Measurements from ENCODE around the gene NLRP1.

Gene NLRP1

DNA sequence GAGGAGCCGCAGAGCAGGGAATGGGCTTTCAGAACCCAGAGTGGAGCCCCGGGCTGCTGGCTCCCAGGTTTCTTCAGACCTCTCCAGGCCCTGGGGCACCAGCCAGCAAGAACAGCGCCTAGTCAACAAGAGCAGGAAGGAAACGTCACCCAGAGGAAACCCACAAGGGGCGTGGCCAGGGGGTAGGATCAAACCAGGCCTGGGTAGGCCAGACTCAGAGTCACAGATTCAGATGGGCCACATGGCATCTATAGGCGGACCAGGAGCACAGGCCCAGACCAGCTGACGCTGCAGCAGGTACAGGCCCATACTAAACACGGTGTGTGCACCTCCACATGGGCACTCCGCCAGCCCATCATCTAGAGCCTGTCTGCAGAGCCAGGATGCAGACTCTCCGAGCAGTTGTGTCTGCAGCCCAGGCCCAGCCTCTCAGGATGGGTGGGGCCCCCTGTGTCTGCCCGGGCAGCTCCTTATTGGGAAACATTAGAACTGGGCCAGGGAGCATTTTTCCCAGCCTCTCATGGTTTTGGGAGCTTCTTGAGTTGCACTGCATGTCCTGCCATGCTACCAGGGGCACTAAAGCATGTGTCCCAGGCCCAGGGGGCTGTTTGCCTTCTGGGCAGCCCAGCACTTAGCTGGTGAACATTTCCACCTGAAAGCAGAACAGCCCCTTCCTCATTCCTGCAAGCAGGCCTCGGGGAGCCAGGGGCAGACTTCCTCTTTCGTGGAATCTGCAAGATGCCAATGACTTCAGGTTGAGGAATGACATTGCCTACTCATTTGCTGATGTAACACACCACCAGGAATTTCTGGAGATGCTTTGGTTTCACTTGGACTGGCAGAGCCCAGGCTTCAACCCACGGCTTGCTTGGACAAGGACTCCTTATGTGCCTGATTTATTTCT lies at the start of gene NLRP1:
NLRP1 (minus strand) TSS at position 127 of the 904 bp plus-strand sequence. CDS start 552 bp downstream, outside the sequence.
- Histone ChIP-seq H3K36me3 (ENCODE audit: insufficient read depth, low read length) (no peaks in the 10 kb centered on the region), H2AFZ (ENCODE audit: low read depth, low read length) (no peak within 1 kb of the TSS), H3K9me3 (ENCODE audit: low read length) (no peaks in the 10 kb centered on the region), H3K4me3 (ENCODE audit: low read length) (no peak within 1 kb of the TSS), H3K4me1 (ENCODE audit: insufficient read depth, low read length) (no peaks in the 10 kb centered on the region), H3K27me3 (ENCODE audit: insufficient read depth, low read length) (peaks cover 2% of the 10 kb centered on the region)

DNA sequence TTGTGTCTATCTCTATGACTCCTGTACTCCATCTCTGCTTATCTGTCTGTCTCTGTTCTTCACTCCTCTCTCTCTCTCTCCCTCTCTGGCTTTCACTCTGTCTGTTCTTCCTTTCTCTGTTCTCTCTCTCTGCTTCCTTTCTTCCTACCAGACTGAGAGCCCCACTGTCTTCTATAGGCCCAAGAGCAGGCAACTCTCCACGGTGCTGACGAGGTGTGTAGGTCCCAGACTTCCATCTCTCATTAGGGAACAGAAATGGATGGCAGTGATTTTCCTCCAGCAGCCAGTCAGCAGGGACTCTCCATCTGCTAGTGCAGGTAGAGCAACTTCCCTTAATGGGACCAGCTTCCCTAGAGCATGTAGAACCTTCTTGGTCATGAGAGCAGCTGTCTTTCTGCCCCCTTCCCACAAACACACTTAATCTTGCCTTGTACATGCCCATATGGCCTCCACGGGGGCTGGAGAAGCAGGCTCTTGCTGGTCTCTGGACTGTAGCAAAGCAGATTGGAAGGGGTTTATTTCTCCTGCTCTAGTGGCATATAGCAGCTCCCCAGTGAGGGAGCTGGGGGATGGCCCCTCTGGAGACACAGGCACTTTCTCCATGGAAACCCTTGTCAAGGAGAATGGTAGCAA lies 47.8 kb upstream of the NLRP1 start:
- Histone ChIP-seq H3K4me3 (ENCODE audit: low read length) (no peak overlapping the region), H3K36me3 (ENCODE audit: insufficient read depth, low read length) (no peaks in the 10 kb centered on the region), H2AFZ (ENCODE audit: low read depth, low read length) (no peak overlapping the region), H3K27me3 (ENCODE audit: insufficient read depth, low read length) (peaks cover 6% of the 10 kb centered on the region), H3K9me3 (ENCODE audit: low read length) (no peaks in the 10 kb centered on the region), H3K4me1 (ENCODE audit: insufficient read depth, low read length) (no peaks in the 10 kb centered on the region)

DNA sequence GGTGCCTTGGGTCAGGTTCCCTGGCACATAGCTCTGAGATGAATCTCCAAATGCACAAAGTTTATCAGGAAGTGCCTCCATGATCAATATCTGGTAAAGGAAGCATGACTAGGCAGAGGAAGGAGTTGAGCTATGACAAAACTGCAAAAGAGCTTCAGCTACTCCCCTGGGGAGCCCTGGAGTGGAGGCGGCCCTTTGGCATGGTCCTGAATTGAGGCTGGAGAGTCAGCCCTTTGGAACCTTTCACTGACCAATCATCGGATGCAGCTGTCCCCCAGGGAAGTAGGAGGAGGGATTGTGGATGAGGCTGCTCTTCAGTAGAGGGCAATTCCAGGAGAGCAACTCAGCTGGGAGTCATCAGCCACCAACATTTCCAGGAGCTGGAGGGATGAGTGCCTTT lies 46.1 kb upstream of the NLRP1 start:
- Histone ChIP-seq H3K9me3 (ENCODE audit: low read length) (no peaks in the 10 kb centered on the region), H2AFZ (ENCODE audit: low read depth, low read length) (no peak overlapping the region), H3K4me3 (ENCODE audit: low read length) (no peak overlapping the region), H3K27me3 (ENCODE audit: insufficient read depth, low read length) (peaks cover 3% of the 10 kb centered on the region), H3K4me1 (ENCODE audit: insufficient read depth, low read length) (no peaks in the 10 kb centered on the region), H3K36me3 (ENCODE audit: insufficient read depth, low read length) (no peaks in the 10 kb centered on the region)

- H3K36me3 ChIP-seq (ENCODE audit: insufficient read depth, low read length) = no peaks in the 10 kb centered on the region
- no peaks in the 10 kb centered on the region for H3K9me3 ChIP-seq (ENCODE audit: low read length)
- H3K4me3 ChIP-seq (ENCODE audit: low read length) = no peak overlapping the region
- no peaks in the 10 kb centered on the region for H3K4me1 ChIP-seq (ENCODE audit: insufficient read depth, low read length)
- no peak overlapping the region for H2AFZ ChIP-seq (ENCODE audit: low read depth, low read length)
- no peaks in the 10 kb centered on the region for H3K27me3 ChIP-seq (ENCODE audit: insufficient read depth, low read length)
These were observed 44.8 kb upstream of the NLRP1 start for GRCh38 chr17:5629128-5629527.

- Histone ChIP-seq H3K36me3 (ENCODE audit: insufficient read depth, low read length) (no peaks in the 10 kb centered on the region), H3K4me1 (ENCODE audit: insufficient read depth, low read length) (no peaks in the 10 kb centered on the region), H3K4me3 (ENCODE audit: low read length) (no peak overlapping the region), H3K27me3 (ENCODE audit: insufficient read depth, low read length) (no peaks in the 10 kb centered on the region), H3K9me3 (ENCODE audit: low read length) (no peaks in the 10 kb centered on the region), H2AFZ (ENCODE audit: low read depth, low read length) (no peak overlapping the region)
These were observed 44.0 kb upstream of the NLRP1 start for GRCh38 chr17:5628262-5628661.

GRCh38 chr17:5624211-5624610 lies 39.9 kb upstream of the NLRP1 start:
- no peak overlapping the region for H3K4me3 ChIP-seq (ENCODE audit: low read length)
- H3K9me3 ChIP-seq (ENCODE audit: low read length) = no peaks in the 10 kb centered on the region
- H3K4me1 ChIP-seq (ENCODE audit: insufficient read depth, low read length) = no peaks in the 10 kb centered on the region
- H2AFZ ChIP-seq (ENCODE audit: low read depth, low read length) = no peak overlapping the region
- no peaks in the 10 kb centered on the region for H3K27me3 ChIP-seq (ENCODE audit: insufficient read depth, low read length)
- H3K36me3 ChIP-seq (ENCODE audit: insufficient read depth, low read length) = no peaks in the 10 kb centered on the region

DNA sequence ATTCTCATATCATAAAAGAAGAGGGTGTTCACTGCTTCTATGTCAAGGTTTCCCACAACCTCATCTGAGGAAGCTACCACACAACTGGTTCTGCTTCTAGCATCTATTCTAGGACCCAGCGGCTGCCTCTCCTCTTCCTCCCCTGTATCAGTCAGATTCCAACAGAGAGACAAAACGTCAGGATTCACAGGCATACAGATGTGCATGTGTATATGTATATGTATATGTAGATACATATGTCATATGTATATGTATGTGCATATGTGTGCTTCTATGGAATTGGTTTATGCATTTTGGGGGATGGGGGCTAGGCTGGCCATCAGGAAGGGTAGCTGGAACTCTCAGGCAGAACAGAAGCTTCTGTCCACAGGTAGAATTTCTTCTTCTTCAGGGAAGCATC lies 37.4 kb upstream of the NLRP1 start:
- no peaks in the 10 kb centered on the region for H3K36me3 ChIP-seq (ENCODE audit: insufficient read depth, low read length)
- H3K27me3 ChIP-seq (ENCODE audit: insufficient read depth, low read length) = no peaks in the 10 kb centered on the region
- no peaks in the 10 kb centered on the region for H3K4me1 ChIP-seq (ENCODE audit: insufficient read depth, low read length)
- H2AFZ ChIP-seq (ENCODE audit: low read depth, low read length) = no peak overlapping the region
- no peaks in the 10 kb centered on the region for H3K9me3 ChIP-seq (ENCODE audit: low read length)
- H3K4me3 ChIP-seq (ENCODE audit: low read length) = no peak overlapping the region

GRCh38 chr17:5621026-5621425 lies 36.7 kb upstream of the NLRP1 start:
- Histone ChIP-seq H2AFZ (ENCODE audit: low read depth, low read length) (no peak overlapping the region), H3K36me3 (ENCODE audit: insufficient read depth, low read length) (no peaks in the 10 kb centered on the region), H3K27me3 (ENCODE audit: insufficient read depth, low read length) (no peaks in the 10 kb centered on the region), H3K9me3 (ENCODE audit: low read length) (no peaks in the 10 kb centered on the region), H3K4me1 (ENCODE audit: insufficient read depth, low read length) (no peaks in the 10 kb centered on the region), H3K4me3 (ENCODE audit: low read length) (no peak overlapping the region)

DNA sequence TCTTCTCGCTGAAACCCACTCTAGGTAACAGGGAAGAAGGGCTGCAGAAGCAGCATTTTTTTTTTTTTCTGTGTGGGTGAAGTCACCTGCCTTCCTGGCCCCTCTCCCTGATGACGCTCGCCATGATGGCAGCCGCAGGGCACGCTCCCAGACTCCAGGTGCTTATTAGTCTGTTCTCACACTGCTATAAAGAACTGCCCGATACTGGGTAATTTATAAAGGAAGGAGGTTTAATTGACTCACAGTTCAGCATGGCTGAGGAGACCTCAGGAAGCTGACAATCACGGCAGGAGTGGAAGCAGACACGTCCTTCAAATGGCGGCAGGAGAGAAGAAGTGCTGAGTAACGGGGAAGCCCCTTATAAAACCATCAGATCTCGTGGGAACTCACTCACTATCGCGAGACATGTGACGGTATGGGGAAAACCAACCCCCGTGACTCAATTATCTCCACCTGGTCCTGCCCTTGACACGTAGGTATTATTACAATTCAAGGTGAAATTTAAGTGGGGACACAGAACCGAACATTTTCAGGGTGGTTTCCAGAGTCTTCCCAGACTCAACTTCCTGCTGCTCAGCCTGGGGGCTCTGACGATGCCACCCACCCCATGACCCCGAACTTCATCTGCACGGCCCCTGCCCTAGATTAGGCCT lies 34.9 kb upstream of the NLRP1 start:
- Histone ChIP-seq H3K27me3 (ENCODE audit: insufficient read depth, low read length) (no peaks in the 10 kb centered on the region), H3K9me3 (ENCODE audit: low read length) (no peaks in the 10 kb centered on the region), H3K4me1 (ENCODE audit: insufficient read depth, low read length) (no peaks in the 10 kb centered on the region), H3K4me3 (ENCODE audit: low read length) (no peak overlapping the region), H3K36me3 (ENCODE audit: insufficient read depth, low read length) (no peaks in the 10 kb centered on the region), H2AFZ (ENCODE audit: low read depth, low read length) (no peak overlapping the region)

DNA sequence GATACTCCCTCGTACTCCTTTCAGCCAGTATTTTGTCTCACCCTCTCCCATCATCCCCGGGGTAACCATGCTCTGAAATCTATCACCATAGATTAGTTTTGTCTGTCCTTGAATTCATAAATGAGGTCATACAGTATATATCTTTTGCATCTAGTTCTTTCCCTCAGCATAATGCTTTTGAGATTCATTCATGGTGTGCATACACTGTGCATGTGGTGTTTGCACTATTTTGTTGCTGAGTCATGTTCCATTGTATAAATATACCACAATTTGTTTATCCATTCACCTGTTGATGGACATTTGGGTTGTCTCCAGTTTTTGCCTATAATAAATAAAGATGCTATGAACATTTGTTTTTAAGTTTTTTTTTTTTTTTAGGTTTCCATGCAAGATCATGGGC lies 34.2 kb upstream of the NLRP1 start:
- H3K36me3 ChIP-seq (ENCODE audit: insufficient read depth, low read length) = no peaks in the 10 kb centered on the region
- H2AFZ ChIP-seq (ENCODE audit: low read depth, low read length) = no peak overlapping the region
- no peaks in the 10 kb centered on the region for H3K27me3 ChIP-seq (ENCODE audit: insufficient read depth, low read length)
- H3K9me3 ChIP-seq (ENCODE audit: low read length) = no peaks in the 10 kb centered on the region
- no peaks in the 10 kb centered on the region for H3K4me1 ChIP-seq (ENCODE audit: insufficient read depth, low read length)
- no peak overlapping the region for H3K4me3 ChIP-seq (ENCODE audit: low read length)

- H2AFZ ChIP-seq (ENCODE audit: low read depth, low read length) = no peak overlapping the region
- H3K4me1 ChIP-seq (ENCODE audit: insufficient read depth, low read length) = no peaks in the 10 kb centered on the region
- H3K4me3 ChIP-seq (ENCODE audit: low read length) = no peak overlapping the region
- no peaks in the 10 kb centered on the region for H3K36me3 ChIP-seq (ENCODE audit: insufficient read depth, low read length)
- no peaks in the 10 kb centered on the region for H3K27me3 ChIP-seq (ENCODE audit: insufficient read depth, low read length)
- H3K9me3 ChIP-seq (ENCODE audit: low read length) = no peaks in the 10 kb centered on the region
These were observed 31.2 kb upstream of the NLRP1 start for GRCh38 chr17:5615476-5615875.

DNA sequence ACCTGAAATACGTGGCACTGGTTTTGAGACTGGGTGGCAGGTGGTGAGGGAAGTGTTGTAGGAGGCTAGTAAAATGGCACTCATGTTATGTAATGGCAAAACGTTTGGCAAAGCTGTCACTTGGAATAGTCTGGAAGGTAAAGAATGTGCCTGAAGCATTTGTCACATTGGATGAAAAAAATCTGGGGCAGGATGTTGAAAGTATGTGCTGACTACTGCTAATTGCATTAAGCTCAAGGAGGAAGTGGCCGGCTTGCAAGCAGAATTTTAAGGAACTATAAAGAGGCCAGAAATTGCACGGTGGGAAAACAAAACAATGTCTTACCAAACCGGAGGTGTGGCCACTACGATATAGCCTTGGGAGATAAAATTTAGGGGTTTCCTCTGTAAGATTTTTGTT lies 26.6 kb upstream of the NLRP1 start:
- H2AFZ ChIP-seq (ENCODE audit: low read depth, low read length) = no peak overlapping the region
- no peaks in the 10 kb centered on the region for H3K9me3 ChIP-seq (ENCODE audit: low read length)
- H3K4me1 ChIP-seq (ENCODE audit: insufficient read depth, low read length) = no peaks in the 10 kb centered on the region
- H3K36me3 ChIP-seq (ENCODE audit: insufficient read depth, low read length) = no peaks in the 10 kb centered on the region
- H3K4me3 ChIP-seq (ENCODE audit: low read length) = no peak overlapping the region
- no peaks in the 10 kb centered on the region for H3K27me3 ChIP-seq (ENCODE audit: insufficient read depth, low read length)

GRCh38 chr17:5608399-5609112 lies 24.2 kb upstream of the NLRP1 start:
- Histone ChIP-seq H3K9me3 (ENCODE audit: low read length) (no peaks in the 10 kb centered on the region), H3K36me3 (ENCODE audit: insufficient read depth, low read length) (no peaks in the 10 kb centered on the region), H3K4me1 (ENCODE audit: insufficient read depth, low read length) (no peaks in the 10 kb centered on the region), H3K27me3 (ENCODE audit: insufficient read depth, low read length) (no peaks in the 10 kb centered on the region), H2AFZ (ENCODE audit: low read depth, low read length) (no peak overlapping the region), H3K4me3 (ENCODE audit: low read length) (no peak overlapping the region)

All from neuron (in vitro differentiated cells).